HepG2 (cell line): ENCODE results near the gene U2SURP. TPM values are rescaled to one million over a fixed set of nuclear protein-coding genes. Genes with fewer than 3 reads are reported as not detected.
A peak's percentile ranks its signal among the peaks of the same experiment; 100 is the strongest.

ENCODE experiments used
- ATAC-seq: fragments of 200-7000 bp; cut with Tn5 transposase; 3 replicates; pipeline ENCODE4 v1.9.1; 2020; ENCODE audit warnings: mild to moderate bottlenecking, moderate library complexity
- BruUV-seq: library from RNA; stranded (reverse); fragments of 400-500 nt; replicated peaks from 2 replicates; lab custom pipeline; 2021; lab: Mats Ljungman, UMichigan
- CTCF ChIA-PET: fragments of 300-600 bp; formaldehyde crosslinking; extraction: SDS; loops from one replicate; lab custom pipeline; 2021; ENCODE audit warnings: low total read pairs, inconsistent platforms, low intra/inter-chr PET ratio; lab: Yijun Ruan, JAX
- POLR2A ChIA-PET: fragments of 350-600 bp; sonication (Branson Sonifier 250); formaldehyde crosslinking; loops from one replicate; lab custom pipeline; 2020; ENCODE audit warnings: antibody characterized with exemption, inconsistent platforms; lab: Yijun Ruan, JAX
- DNase-seq: peaks from one replicate; pipeline ENCODE4 v3.0.0-alpha.2; 2015; ENCODE audit warnings: low spot score
- FAIRE-seq: peaks from 3 replicates; lab custom pipeline; 2011; peaks lifted over from hg19 to GRCh38; lab: Jason Lieb, UNC
- H2AFZ ChIP-seq: one replicate; pipeline ENCODE4 v1.6.1; 2011; ENCODE audit warnings: low read length, inconsistent platforms
- H3K27ac ChIP-seq: fragments of 300-600 bp; 3 replicates; pipeline ENCODE4 v1.8.0; 2011; ENCODE audit warnings: mixed run types, mild to moderate bottlenecking, mixed read lengths, low read length, inconsistent platforms; ENCODE audit not compliant: insufficient read depth; ENCODE audit errors: extremely low read length
- H3K27me3 ChIP-seq, 2 experiments: fragments of 200-600 bp in 1 of 2; 2 replicates in 1 of 2; 3 replicates in 1 of 2; pipeline versions ENCODE4 v1.6.0 to v1.8.0; 2011; ENCODE audit warnings: low read length in 2 of 2, mild to moderate bottlenecking in 2 of 2, moderate library complexity in 2 of 2, inconsistent platforms in 1 of 2; ENCODE audit not compliant: insufficient read depth in 2 of 2, control insufficient read depth in 1 of 2
- H3K36me3 ChIP-seq, 2 experiments: fragments of 200-600 bp in 1 of 2; replicated peaks in 1 of 2; 2 replicates in 1 of 2; 3 replicates in 1 of 2; pipeline versions ENCODE4 v1.5.1 to v1.8.0; 2011; ENCODE audit warnings: low read length in 2 of 2, inconsistent platforms in 1 of 2; ENCODE audit not compliant: insufficient read depth in 2 of 2, control insufficient read depth in 1 of 2
- H3K4me1 ChIP-seq: 2 replicates; pipeline ENCODE4 v1.5.1; 2012; ENCODE audit warnings: low read length, inconsistent platforms; ENCODE audit not compliant: insufficient read depth
- H3K4me2 ChIP-seq: 2 replicates; pipeline ENCODE4 v1.6.0; 2011; ENCODE audit warnings: low read depth, low read length, inconsistent platforms
- H3K4me3 ChIP-seq, 3 experiments: fragments of 200-600 bp in 1 of 3; sonication (generic), shearing (Covaris generic) in 1 of 3; replicated peaks in 1 of 3; 2 replicates each; pipeline ENCODE4 v1.5.1; 2011 to 2016; ENCODE audit warnings: low read length in 3 of 3, inconsistent platforms in 2 of 3, low read depth in 2 of 3, mild to moderate bottlenecking in 2 of 3, control low read depth in 1 of 3, mixed read lengths in 1 of 3; ENCODE audit not compliant: insufficient read depth in 1 of 3
- H3K79me2 ChIP-seq: one replicate; pipeline ENCODE4 v1.6.1; 2011; ENCODE audit warnings: low read length, inconsistent platforms; ENCODE audit not compliant: insufficient read depth
- H3K9ac ChIP-seq: 2 replicates; pipeline ENCODE4 v1.6.0; 2011; ENCODE audit warnings: mild to moderate bottlenecking, low read depth, low read length, inconsistent platforms; ENCODE audit not compliant: insufficient read depth
- H3K9me3 ChIP-seq: 2 replicates; pipeline ENCODE4 v1.5.1; 2012; ENCODE audit warnings: mild to moderate bottlenecking, low read length
- H4K20me1 ChIP-seq: 2 replicates; pipeline ENCODE4 v1.6.0; 2011; ENCODE audit warnings: inconsistent platforms, mild to moderate bottlenecking, low read length, moderate library complexity; ENCODE audit not compliant: insufficient read depth
- CBX1 ChIP-seq: IDR thresholded peaks from one replicate; pipeline ENCODE4 v1.6.1; 2016; ENCODE audit warnings: antibody characterized with exemption, low read depth
- CENPT ChIP-seq: sonication (generic); formaldehyde crosslinking; IDR thresholded peaks from 2 replicates; pipeline ENCODE4 v1.8.0; 2022; ENCODE audit warnings: low read depth, mild to moderate bottlenecking, moderate library complexity, missing genetic modification reagents
- LCORL ChIP-seq, 2 experiments: fragments of 450-650 bp in 1 of 2; sonication (generic) in 1 of 2; formaldehyde crosslinking in 1 of 2; IDR thresholded peaks; 2 replicates each; pipeline versions ENCODE4 v1.5.0 to v1.6.1; 2017 to 2020; ENCODE audit warnings: antibody characterized with exemption in 1 of 2, missing genetic modification reagents in 1 of 2
- MXD3 ChIP-seq: IDR thresholded peaks from 2 replicates; pipeline ENCODE4 v1.6.1; 2016; ENCODE audit warnings: mild to moderate bottlenecking, missing biosample characterization, missing genetic modification reagents
- PRMT3 ChIP-seq: sonication (generic); formaldehyde crosslinking; IDR thresholded peaks from 2 replicates; pipeline ENCODE4 v1.8.1; 2022; ENCODE audit warnings: low read depth, mild to moderate bottlenecking, moderate library complexity, missing genetic modification reagents, borderline replicate concordance
- ZBTB40 ChIP-seq, 2 experiments: fragments of 450-650 bp in 1 of 2; sonication (generic) in 1 of 2; formaldehyde crosslinking in 1 of 2; IDR thresholded peaks; 2 replicates each; pipeline versions ENCODE4 v1.6.1 to v1.8.0; 2016 to 2022; ENCODE audit warnings: antibody characterized with exemption in 1 of 2, mild to moderate bottlenecking in 1 of 2, missing genetic modification reagents in 1 of 2
- ZC3H4 ChIP-seq: sonication (generic); formaldehyde crosslinking; IDR thresholded peaks from 2 replicates; pipeline ENCODE4 v1.4.0; 2020; ENCODE audit warnings: missing genetic modification reagents, borderline replicate concordance
- ZNF274 ChIP-seq: sonication (generic); formaldehyde crosslinking; IDR thresholded peaks from 2 replicates; pipeline ENCODE4 v1.5.1; 2020; ENCODE audit warnings: mild to moderate bottlenecking, missing genetic modification reagents
- ZNF280B ChIP-seq: sonication (generic); formaldehyde crosslinking; IDR thresholded peaks from 2 replicates; pipeline ENCODE4 v1.5.0; 2020; ENCODE audit warnings: missing genetic modification reagents, mild to moderate bottlenecking, borderline replicate concordance
- ZNF577 ChIP-seq: sonication (generic); formaldehyde crosslinking; IDR thresholded peaks from 2 replicates; pipeline ENCODE4 v1.4.0; 2020; ENCODE audit warnings: mild to moderate bottlenecking, low read depth, missing genetic modification reagents, borderline replicate concordance
- ZSCAN21 ChIP-seq: sonication (generic); formaldehyde crosslinking; IDR thresholded peaks from 2 replicates; pipeline ENCODE4 v1.8.0; 2022; ENCODE audit warnings: mild to moderate bottlenecking, missing genetic modification reagents, moderate library complexity, borderline replicate concordance
- WGBS: methylation state at CpG from one replicate; pipeline ENCODE4 v1.1.6; 2017; ENCODE audit warnings: low lambda C conversion rate; 5-methylcytosine and 5-hydroxymethylcytosine counted together
- in situ Hi-C: cut with HindIII; loops from 2 replicates; pipeline ENCODE4 v1.10.0; 2017; ENCODE audit warnings: low pct_unique_long_range_greater_than_20kb; ENCODE audit not compliant: extremely low pct_ligation_motif_present
- intact Hi-C: fragments of 100-400 bp; cut with micrococcal nuclease; formaldehyde crosslinking; loops from one replicate; pipeline ENCODE4 v1.10.0; 2022; ENCODE audit not compliant: unreplicated experiment
- polyA plus RNA-seq, 8 experiments: library from polyadenylated mRNA; depleted of rRNA in 3 of 8; stranded (reverse) in 7 of 8; unstranded in 1 of 8; fragments of >200 nt; fragmentation: Illumina TruSeq in 4 of 8; extraction: Trizol in 4 of 8; gene quantifications; 2 replicates each; pipeline versions ENCODE4 v1.2.1 to v1.2.3, GENCODE V29; 2011 to 2016; ENCODE audit warnings: low read depth in 4 of 8, missing spikeins in 1 of 8, mixed read lengths in 1 of 8; ENCODE audit not compliant: insufficient read depth in 1 of 8
- total RNA-seq, 5 experiments: library from RNA; depleted of rRNA; stranded (reverse); fragments of >200 nt; fragmentation: Illumina TruSeq; extraction: Trizol; gene quantifications; 2 replicates each; pipeline ENCODE4 v1.2.3, GENCODE V29; 2016; ENCODE audit warnings: low read depth in 1 of 5

U2SURP gene
- total and polyA plus RNA-seq, 2 of the 13 experiments (the other 11 are each of a cell fraction or from before 2014, with no cell fraction given) = 55.9 to 173 TPM

- Histone ChIP-seq H3K27ac (no peak overlapping the region), H3K9me3 (no peaks in the 10 kb centered on the region), H3K4me2 (no peak overlapping the region), H3K4me1 (peaks cover 10% of the 10 kb centered on the region), H3K9ac (no peak overlapping the region), H3K4me3 (no peak overlapping the region), H3K79me2 (no peaks in the 10 kb centered on the region), H3K27me3 (no peaks in the 10 kb centered on the region; a peak in 2 of 5 replicates), H3K36me3 (no peaks in the 10 kb centered on the region), H4K20me1 (no peaks in the 10 kb centered on the region), H2AFZ (no peak overlapping the region)
- no peak for DNase-seq
- intact Hi-C loops (loop anchor here (10.0 kb wide), 1 partner anchor 573 kb away; no protein-coding TSS in a partner anchor), in situ Hi-C loops (no loop called here)
- ChIA-PET CTCF (no interaction called here), POLR2A (no interaction called here)
- 71% methylated on average over 6 of the region's 6 CpGs for WGBS
- no TSS peak for BruUV-seq
- peak; percentile 8; the same call in 2 of the 3 replicates for ATAC-seq
- TF ChIP-seq ZBTB40 (IDR thresholded peaks at IDR 0.05) (no peak), ZBTB40 (CRISPR knock-in tag; IDR thresholded peaks at IDR 0.05) (no peak), LCORL (IDR thresholded peaks at IDR 0.05) (no peak), LCORL (CRISPR knock-in tag; IDR thresholded peaks at IDR 0.05) (no peak), MXD3 (no peak), ZNF280B (CRISPR knock-in tag) (no peak), ZC3H4 (CRISPR knock-in tag) (no peak), CBX1 (no peak), PRMT3 (no peak), CENPT (no peak), ZNF577 (no peak), ZSCAN21 (no peak), ZNF274 (CRISPR knock-in tag) (no peak)
- no peak for FAIRE-seq
These were observed 70.4 kb downstream of the U2SURP start for GRCh38 chr3:143071776-143072175.
